Fibroblast of mammary gland (primary cell): ENCODE results near the gene LRRN4CL.
"Not testable (repeated sequence)": the region's sequence is repeated elsewhere in the genome, so short reads cannot be mapped to it uniquely, and the experiment has no call there.

Source experiments
- DNase-seq: peaks from one replicate; pipeline ENCODE4 v3.0.0-alpha.2; 2010; ENCODE audit warnings: low read depth
- H3K4me3 ChIP-seq: 2 replicates; pipeline ENCODE4 v1.5.1; 2011; ENCODE audit warnings: low read depth, mild to moderate bottlenecking, low read length, moderate library complexity; ENCODE audit not compliant: control insufficient read depth
- CTCF ChIP-seq: conservative IDR thresholded peaks from 2 replicates; pipeline ENCODE4 v1.5.1; 2011; ENCODE audit warnings: low read depth, low read length, inconsistent platforms; ENCODE audit not compliant: control insufficient read depth, insufficient read depth

LRRN4CL gene

GRCh38 chr11:62689421-62690183 lies at the start of gene LRRN4CL:
Gene LRRN4CL (minus strand): TSS chr11:62689530. CDS start chr11:62688508, 1,022 bp downstream.
- H3K4me3 ChIP-seq: peak within 1 kb of the TSS; percentile 45
- DNase-seq: peak; percentile 97
- TF ChIP-seq CTCF: no peak

- no peak overlapping the region for H3K4me3 ChIP-seq
- no peak for DNase-seq
- TF ChIP-seq CTCF: no peak
Measured at GRCh38 chr11:62737196-62737595, 47.9 kb upstream of the LRRN4CL start.

- peak; percentile 31 for TF ChIP-seq CTCF
- DNase-seq: peak; percentile 72
- H3K4me3 ChIP-seq: no peak overlapping the region
Measured at GRCh38 chr11:62732830-62733229, 43.5 kb upstream of the LRRN4CL start.

GRCh38 chr11:62730076-62730475 lies 40.7 kb upstream of the LRRN4CL start:
- peak overlapping the region; percentile 98 for H3K4me3 ChIP-seq
- DNase-seq: not testable (repeated sequence)

GRCh38 chr11:62728171-62728988 lies 39.0 kb upstream of the LRRN4CL start, which contains the start of gene TTC9C:
Gene TTC9C (plus strand): TSS chr11:62728486. CDS start chr11:62728849, 363 bp downstream.
- H3K4me3 ChIP-seq: peak within 1 kb of the TSS; percentile 98
- TF ChIP-seq CTCF: no peak
- peak; percentile 87 for DNase-seq

- TF ChIP-seq CTCF: no peak
- peak overlapping the region; percentile 98 for H3K4me3 ChIP-seq
- DNase-seq: peak; percentile 98
Measured at GRCh38 chr11:62727872-62728170, 38.5 kb upstream of the LRRN4CL start.

- TF ChIP-seq CTCF: no peak
- H3K4me3 ChIP-seq: peak within 1 kb of the TSS; percentile 98
- DNase-seq: peak; percentile 99
Measured at GRCh38 chr11:62727165-62727871, 38.0 kb upstream of the LRRN4CL start, which contains the start of gene HNRNPUL2. Gene HNRNPUL2 (minus strand): TSS chr11:62727457. CDS start chr11:62727156, 301 bp downstream.
